ENCODE data around the gene IGFBP1.
"Not testable (repeated sequence)": the region's sequence is repeated elsewhere in the genome, so short reads cannot be mapped to it uniquely, and the experiment has no call there.

The IGFBP1 gene

DNA sequence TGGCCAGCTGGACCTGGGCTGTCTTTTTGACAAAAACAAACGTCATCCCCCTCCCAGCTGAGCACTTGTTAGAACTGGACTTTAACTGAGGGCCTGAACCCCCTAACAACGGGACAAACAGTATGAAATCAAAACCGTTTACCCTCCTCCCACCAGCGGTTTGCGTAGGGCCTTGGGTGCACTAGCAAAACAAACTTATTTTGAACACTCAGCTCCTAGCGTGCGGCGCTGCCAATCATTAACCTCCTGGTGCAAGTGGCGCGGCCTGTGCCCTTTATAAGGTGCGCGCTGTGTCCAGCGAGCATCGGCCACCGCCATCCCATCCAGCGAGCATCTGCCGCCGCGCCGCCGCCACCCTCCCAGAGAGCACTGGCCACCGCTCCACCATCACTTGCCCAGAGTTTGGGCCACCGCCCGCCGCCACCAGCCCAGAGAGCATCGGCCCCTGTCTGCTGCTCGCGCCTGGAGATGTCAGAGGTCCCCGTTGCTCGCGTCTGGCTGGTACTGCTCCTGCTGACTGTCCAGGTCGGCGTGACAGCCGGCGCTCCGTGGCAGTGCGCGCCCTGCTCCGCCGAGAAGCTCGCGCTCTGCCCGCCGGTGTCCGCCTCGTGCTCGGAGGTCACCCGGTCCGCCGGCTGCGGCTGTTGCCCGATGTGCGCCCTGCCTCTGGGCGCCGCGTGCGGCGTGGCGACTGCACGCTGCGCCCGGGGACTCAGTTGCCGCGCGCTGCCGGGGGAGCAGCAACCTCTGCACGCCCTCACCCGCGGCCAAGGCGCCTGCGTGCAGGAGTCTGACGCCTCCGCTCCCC, at the start of gene IGFBP1:
IGFBP1 (plus strand) TSS at position 304 of the 808 bp plus-strand sequence; CDS start at position 469, 165 bp downstream.
- no peak for ATAC-seq

DNA sequence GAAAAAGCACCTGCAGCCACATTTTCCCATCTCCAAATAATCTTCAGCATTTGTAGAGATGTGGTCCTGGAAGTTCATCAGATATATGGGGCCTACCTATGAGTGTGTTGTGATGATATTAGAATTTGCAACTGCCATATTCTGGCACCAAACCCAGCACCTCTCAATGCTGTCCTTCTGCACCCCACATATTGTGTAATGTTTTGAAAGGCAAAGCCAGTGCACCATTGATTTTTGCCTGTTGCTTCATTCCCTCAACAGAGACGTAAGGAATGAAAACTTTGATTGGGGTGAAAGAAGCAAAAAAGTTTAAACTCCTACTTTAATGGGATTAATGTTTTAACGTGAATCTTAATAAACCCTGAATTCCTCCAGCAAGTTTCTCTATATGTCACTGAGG, 49.4 kb upstream of the IGFBP1 start:
- not testable (repeated sequence) for ATAC-seq

DNA sequence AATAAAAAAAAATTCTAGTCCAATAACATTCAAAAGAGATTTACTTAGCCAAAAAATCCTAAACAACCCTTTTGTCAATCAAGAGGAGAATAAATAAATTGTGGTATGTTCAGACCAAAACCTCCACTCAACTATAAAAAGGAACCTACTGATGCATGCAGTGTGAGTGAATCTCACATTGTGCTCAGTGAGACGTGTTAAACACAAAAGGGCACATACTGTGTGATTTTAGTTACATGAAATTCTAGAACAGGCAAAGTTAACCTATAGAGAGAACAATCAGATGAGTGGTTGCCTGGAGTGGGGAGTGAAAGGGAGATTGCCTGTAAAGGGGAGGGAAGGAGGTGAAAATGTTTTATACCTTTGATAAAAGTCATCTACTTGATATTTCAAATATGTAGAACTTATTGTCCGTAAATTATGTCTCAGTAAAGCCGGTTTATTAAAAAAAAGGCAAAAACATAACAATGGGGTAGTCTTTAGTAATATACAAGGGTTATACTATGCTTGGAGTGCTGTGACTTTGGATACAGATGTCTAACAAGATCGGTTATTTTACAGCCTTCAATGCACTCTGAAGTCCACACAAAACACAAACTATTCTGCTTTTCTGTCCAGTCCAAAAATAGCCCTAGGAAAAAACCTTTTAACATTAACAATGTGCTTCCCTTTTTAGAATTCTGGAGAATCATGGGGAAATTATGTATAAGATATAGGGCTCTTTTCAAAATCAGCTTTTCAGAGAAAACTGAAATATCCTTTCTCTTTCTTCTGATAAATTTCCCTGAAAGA, 46.2 kb upstream of the IGFBP1 start:
- ATAC-seq: not testable (repeated sequence)

DNA sequence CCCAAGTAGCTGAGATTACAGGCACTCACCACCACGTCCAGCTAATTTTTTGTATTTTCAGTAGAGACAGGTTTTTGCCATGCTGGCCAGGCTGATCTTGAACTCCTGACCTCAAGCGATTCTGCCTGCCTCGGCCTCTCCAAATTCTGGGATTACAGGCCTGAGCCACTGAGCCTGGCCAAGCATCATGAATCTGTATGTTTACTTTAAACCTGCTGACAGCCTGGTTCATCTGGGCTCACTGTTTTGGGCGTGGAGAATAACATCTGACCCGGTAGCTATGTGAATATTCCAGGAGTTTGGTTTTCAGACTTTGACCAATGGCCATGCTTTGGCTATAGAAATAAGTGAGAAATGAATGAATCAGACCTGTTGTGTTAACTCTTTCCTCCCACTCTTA, 41.8 kb upstream of the IGFBP1 start:
- not testable (repeated sequence) for ATAC-seq

DNA sequence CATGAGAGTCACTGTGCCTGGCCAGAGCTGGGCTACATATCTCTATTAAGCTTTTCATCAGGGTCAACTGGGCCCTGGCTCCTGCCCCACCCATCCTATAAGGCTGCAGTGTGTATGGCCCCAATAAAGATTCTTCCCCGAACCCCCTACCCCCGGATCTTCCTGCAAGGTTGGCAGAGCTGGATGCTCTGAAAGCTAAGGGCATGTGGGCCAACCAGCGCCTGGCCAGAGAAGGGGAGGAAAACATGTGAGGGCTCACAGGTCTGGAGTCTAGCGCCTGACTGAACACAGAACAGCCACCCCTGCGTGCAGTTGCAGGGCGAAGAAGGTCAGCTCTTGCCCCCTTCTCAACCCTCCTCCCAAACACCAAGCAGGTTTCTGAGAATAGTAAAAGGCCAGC, 39.6 kb upstream of the IGFBP1 start:
- ATAC-seq: not testable (repeated sequence)

DNA sequence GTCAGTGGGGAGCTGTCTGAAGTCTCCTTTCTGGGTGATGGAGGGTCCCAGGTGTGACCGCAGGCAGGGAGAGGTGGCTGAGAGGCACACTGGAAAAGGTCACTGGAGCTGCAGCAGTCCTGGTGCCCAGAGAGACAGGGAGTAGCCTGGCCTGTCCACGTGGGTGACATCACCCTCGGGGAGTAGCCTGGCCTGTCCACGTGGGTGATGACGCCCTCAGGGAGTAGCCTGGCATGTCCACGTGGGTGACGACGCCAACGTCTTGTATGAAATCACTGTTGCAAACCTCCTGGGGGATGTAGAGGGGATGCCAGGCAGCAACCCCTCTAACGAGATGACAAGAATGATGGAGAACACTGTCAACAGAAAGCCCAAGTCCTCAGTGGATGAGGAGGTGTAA, 35.3 kb upstream of the IGFBP1 start:
- not testable (repeated sequence) for ATAC-seq

DNA sequence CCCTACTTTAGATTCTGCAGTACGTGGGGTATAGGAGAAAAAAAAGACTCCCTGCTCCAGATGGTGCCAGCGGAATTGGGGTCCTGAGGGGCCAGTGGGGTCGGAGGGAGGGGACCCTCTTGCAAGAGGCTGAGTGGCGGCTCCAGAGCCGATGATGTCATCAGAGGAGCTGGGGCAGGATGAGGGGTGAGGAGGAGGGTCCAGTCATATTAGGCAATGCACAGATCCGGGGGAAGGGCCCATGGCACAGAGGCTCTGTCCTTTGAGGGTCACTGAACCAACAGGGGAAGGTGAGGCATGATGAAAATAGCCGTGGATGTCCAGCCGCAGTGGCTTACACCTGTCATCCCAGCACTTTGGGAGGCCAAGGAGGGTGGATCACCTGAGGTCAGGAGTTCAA, 34.8 kb upstream of the IGFBP1 start:
- ATAC-seq: not testable (repeated sequence)

DNA sequence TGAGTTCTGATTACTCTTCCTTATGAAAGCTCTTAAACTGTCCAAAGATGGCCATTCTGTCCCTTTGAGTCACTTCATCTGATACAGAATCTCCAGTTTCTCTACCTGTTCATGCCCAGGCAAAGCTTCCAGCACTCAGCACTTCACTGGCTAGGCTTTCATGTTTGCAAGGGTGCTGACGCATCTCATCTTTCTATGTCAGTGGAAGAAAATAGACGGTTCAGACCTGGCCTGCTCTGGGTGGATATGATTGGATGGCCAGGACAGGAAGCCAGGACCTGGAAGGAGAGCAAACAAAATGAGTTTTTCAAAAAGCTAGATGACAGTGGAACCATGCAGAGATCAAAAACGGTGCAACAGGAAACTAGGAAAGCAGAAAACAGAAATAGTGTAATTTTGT, 32.6 kb upstream of the IGFBP1 start:
- ATAC-seq: not testable (repeated sequence)

DNA sequence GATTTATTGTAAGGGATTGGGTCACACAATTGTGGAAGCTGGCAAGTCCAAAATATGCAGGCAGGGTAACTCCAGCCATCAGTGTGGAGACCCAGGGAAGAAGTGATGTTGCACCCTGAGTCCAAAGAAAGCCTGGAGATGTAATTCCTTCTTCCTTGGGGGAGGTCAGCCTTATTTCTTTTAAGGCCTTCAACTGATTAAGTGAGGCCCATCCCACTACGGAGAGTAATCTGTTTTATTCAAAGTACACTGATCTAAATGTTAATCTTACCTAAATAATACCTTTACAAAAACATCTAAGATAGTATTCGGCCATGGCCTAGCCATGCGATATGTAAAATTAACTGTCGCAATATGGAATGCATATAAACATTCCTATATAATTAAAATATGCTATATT, 31.4 kb upstream of the IGFBP1 start:
- not testable (repeated sequence) for ATAC-seq

DNA sequence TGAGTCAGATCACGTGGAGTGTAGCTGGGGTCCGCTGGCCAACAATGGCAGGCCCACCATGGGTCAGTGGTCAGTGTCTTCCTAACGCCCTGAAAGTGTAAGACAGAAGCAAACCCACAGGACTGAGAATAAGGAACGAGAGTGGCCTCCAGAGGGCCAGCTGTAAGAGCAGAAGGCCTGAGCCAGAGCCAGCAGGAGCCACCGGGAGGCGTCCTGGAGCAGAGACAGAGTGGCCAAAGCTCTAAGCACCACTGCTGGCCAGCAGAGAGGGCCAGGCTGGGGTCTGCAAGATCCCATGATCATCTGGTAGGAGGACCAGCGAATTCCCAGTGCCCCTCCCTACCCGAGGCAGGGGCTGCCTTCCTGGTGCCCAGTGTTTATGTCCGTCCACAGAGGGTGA, 24.6 kb upstream of the IGFBP1 start:
- ATAC-seq: no peak

DNA sequence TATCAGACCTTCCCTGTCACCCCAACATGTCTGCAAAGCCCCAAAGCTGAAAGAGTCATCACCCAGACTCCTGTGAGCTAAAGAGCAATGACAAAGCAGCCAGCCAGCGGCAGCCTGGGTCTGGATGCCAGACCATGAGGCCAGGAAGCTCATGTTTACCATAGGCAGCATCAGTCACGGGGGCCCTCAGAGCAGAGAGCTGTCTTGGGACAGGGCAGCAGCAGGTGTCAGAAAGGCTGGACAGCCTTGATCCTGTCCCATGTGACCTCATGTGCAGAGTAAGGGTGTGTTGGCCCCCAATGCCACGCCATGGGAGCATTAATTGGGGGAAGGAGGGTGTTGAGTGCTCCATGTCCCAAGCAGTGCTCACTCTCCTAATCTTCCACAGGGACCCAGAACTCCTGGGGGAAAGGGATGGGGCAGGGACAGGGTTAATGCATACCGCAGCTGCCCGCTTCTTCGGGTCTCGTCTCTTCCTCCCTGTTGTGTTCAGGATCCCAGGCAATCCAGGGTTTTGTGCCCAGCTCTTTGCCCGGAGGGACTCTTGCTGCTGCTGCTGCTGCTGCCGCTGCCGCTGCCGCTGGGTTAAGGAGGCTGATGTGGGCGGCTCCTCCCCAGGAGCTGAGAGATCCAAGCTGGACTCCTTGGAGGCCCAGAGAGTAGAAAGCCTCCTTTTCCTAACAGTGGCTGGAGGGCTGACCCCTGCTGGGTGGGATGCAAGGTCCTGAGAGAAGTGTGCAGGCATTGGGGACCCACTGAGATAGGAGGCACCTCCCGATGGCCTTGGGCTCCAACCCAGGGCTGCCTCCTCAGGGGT, 22.5 kb upstream of the IGFBP1 start:
- ATAC-seq: no peak

DNA sequence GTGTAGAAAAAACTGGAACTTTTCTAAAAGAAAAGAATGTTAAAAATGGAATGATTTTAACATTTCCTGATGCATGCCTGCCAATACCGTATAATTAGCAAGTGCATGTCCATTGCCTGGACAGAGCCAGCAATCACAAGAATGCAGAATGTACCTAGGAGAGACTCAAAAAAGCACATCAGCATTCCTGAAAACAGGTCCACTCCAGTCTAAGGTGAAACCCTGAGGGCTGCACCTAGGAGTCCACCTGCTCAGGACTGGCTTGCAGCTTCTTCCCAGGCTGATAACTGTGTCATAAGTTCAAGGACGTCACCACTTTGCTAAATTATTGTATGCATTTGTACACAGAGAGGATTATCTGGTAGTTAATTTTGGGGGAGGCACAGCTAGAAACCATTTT, 20.8 kb upstream of the IGFBP1 start:
- ATAC-seq: no peak

DNA sequence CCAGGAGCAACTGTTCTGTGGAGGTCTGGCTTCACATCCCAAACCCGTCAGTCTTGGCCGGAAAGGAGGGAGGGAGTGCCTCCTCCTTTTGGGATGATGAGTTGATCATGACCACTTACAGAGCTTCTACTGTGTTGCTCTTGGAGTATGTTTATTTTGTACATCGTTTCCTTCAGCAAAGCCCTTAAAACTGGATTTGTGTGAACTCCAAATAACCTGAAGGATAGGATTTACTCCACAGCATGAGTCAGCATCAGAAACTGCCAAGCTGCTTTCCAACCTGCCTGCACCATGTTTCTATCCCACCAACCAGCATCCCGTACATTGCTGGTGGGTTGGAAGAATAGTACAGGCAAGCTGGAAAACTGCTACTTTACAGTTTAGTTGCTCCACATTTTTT, 18.9 kb upstream of the IGFBP1 start:
- ATAC-seq: no peak

DNA sequence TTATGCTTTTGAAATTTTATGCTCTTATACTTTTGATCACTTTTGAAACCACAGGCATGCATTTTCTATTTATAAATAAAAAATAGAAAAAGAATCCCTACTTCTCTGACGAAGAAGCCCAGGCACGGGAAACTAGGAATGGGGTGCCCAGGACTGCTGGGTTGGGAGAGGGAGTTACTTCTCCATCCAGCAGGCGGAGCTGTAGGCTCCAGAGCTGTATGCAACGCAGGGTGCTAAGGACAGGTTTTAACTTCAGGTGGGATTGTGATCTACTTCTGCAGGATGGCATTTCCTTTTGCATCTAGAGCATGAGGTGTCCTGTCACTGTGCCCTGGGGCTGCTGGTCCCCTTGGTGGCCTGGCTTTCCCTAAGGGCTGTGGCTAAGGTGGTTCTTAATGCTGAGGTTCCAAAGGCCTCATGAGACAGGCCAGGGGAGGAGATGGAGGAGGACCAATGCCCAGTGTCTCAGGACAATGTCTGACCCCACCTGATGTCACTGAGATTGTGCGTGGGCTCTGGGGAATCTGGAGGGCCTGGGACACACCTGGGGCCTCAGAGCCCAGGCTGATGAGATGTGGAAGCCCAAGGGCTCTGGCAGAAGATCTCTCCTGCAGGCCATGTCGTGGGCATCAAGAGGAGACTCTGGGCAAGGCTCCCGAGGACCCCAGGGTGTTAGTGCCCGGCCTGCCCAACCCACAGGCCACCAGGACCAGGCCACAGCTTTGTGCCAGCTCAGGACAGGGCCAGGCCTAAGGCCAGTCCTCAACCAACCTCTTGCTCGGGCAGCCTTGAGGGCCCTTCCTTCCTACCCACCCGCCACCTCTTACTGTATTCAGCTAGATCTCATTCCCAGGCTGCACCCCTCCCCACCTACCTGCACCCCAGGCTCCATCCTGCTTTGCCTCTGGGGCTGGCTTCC, 15.9 kb upstream of the IGFBP1 start:
- ATAC-seq: no peak

DNA sequence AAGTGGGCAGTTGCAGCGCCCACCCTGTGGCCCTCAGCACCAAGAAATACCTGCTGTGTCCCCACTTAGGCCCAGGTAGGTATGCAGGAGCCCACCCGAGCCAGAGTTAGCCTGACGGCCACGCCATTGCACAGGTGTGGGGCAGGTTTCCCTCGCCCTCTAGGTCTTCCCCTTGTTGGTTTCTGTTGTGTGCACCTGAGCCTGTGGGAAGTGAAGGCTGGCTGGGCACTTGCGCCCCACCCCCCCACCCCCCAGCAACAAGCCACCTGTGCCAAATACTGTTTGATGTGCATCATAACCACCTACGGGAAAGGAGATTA, 15.3 kb upstream of the IGFBP1 start, which contains the start of gene CCDC201:
CCDC201 (minus strand) TSS at position 48 of the 320 bp plus-strand sequence. CDS start 75 bp downstream, outside the sequence.
- no peak for ATAC-seq

DNA sequence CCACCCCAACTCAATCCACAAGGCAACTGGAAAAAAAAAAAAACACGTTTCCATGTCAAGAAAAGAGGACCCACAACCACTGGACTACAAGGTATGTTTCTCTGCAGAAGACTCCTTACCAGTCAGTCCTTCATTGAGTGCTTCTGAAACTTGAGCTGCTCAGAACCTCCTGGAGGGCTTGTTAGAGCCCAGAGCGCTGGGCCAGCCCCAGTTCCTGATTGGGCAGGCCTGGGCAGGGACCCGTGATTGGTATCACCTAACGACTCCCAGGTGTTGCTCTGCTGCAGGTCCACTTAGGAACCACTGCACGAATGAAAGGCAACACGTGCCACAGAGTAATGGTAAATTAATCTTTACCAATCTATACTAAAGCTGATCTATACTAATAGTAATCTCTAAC, 14.9 kb upstream of the IGFBP1 start:
- no peak for ATAC-seq

DNA sequence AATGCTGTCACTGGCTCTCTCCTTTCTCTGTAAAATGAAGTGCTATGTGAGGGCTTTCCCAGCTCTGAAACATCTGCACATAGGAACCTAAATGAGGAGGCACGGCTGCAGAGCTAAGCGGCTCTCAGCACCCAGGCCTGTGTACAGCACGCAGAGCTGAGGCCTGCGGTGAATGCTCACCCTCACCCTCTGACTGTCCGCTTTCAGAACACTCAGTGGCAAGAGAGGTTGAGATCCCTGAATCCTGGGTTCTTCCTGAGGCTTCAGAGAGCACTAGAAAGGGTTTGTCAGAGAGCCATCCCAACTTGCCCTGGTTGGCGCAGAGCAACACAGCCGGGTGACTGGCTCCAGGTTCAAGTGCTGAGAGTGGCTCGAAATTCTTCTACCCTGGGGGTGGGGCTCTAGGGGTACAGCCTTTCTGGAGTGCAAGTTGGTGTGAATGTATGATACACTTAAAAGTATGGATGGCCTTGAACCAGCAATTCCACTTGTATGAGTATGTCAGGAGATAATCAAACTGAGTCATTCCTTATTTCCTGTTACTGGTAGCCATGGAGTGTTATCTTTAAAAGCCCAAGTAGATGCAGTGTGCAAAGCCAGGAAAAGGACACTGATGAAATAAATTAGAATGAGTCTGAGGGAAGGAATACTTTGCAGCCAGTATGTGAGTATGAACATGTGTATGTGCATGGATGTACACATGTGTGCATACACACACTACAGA, 13.7 kb upstream of the IGFBP1 start:
- ATAC-seq: no peak

DNA sequence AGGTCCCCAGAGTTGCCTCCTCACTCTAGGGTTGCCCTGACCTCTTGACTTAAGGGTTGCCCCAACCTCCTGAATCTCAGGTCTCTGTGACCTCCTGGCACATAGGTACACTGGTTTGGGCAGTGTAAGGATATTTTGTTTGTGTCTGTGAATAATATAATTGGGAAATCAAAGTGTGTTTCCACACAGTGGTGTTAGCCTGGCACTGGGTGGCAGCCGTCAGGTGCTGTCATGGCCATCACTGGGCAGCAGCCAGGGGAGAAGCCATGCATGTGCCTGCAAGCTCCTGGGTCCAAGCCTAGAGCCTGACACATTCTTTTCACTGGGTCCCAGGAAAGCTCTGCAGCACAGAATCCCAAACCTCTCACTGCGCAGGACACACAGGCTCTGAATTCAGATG, 11.8 kb upstream of the IGFBP1 start:
- ATAC-seq: no peak

DNA sequence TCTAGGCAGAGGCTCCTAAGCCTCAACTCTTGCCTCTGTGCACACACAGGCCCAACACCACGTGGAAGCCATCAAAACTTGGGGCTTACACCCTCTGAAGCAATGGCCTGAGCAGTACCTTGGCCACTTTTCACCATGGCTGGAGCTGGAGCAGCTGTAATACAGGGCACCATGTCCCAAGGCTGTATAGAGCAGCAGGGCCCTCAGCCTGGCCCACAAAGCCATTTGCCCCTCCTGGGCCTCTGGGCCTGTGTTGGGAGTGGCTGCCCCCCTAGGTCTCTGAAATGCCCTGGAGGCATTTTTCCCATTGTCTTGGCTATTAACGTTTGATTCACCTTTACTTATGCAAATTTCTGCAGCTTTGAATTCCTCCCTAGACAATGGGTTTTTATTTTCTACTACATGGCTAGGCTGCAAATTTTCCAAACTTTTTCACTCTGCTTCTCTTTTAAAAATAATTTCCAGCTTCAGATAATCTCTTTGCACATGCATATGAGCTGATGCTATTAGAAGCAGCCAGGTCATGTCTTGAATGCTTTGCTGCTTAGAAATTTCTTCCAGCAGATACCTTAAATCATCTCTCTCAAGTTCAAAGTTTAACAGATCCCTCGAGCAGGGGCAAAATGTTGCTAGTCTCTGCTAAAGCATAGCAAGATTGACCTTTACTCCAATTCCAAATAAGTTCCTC, 9.7 kb upstream of the IGFBP1 start:
- no peak for ATAC-seq

DNA sequence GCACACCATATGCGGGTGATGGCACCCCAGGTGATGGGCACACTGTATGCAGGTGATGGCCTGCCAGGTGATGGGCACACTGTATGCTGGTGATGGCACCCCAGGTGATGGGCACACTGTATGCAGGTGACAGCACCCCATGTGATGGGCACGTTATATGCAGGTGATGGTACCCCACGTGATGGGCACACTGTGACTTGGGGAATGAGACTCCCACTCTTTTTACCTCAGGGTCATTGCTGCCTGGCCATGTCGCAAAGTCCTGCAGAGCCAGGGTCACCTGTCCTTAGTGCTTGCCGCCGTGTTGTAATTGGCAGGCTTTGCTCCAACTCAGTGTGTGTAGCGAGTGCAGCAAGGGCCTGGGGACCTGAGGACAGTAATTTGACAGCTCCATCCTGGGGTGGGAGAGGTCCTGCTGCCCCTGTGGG, 7.8 kb upstream of the IGFBP1 start:
- ATAC-seq: no peak

Measured in activated CD4-positive, CD25-positive, alpha-beta regulatory T cell treated with anti-CD3 and anti-CD28 coated beads, Interleukin-2, amount 50 U/mL, for 24 hours (primary cell).